Mesendoderm (in vitro differentiated cells): Measurements from ENCODE around the gene METRNL.
"Not testable (repeated sequence)": the region's sequence is repeated elsewhere in the genome, so short reads cannot be mapped to it uniquely, and the experiment has no call there.

ENCODE experiments used
- DNase-seq: peaks from one replicate; pipeline ENCODE4 v3.0.0; 2013
- H2AK5ac ChIP-seq: 2 replicates; pipeline ENCODE4 v1.6.1; 2013; ENCODE audit warnings: low read length, inconsistent platforms
- H2BK120ac ChIP-seq: 2 replicates; pipeline ENCODE4 v1.6.1; 2013; ENCODE audit warnings: low read depth, mild to moderate bottlenecking, low read length, moderate library complexity, mixed read lengths
- H2BK15ac ChIP-seq: replicated peaks from 2 replicates; pipeline ENCODE4 v1.6.1; 2013; ENCODE audit warnings: low read depth, mild to moderate bottlenecking, moderate library complexity
- H2BK5ac ChIP-seq: 2 replicates; pipeline ENCODE4 v1.6.1; 2013; ENCODE audit warnings: low read length, inconsistent platforms
- H3K18ac ChIP-seq: 2 replicates; pipeline ENCODE4 v1.6.1; 2013; ENCODE audit warnings: mild to moderate bottlenecking, low read length, mixed read lengths
- H3K23ac ChIP-seq: one replicate; pipeline ENCODE4 v1.6.1; 2013; ENCODE audit warnings: low read length
- H3K27ac ChIP-seq: 2 replicates; pipeline ENCODE4 v1.5.1; 2013; ENCODE audit warnings: low read depth, mild to moderate bottlenecking, inconsistent platforms, low read length, moderate library complexity
- H3K27me3 ChIP-seq: 2 replicates; pipeline ENCODE4 v1.6.1; 2013; ENCODE audit warnings: low read length, control low read depth, mild to moderate bottlenecking, inconsistent platforms; ENCODE audit not compliant: insufficient read depth, poor library complexity
- H3K36me3 ChIP-seq: 2 replicates; pipeline ENCODE4 v1.6.1; 2013; ENCODE audit warnings: low read length, inconsistent platforms; ENCODE audit not compliant: control insufficient read depth, insufficient read depth
- H3K4ac ChIP-seq: one replicate; pipeline ENCODE4 v1.6.1; 2013; ENCODE audit warnings: low read depth, mild to moderate bottlenecking, low read length, moderate library complexity
- H3K4me1 ChIP-seq: 2 replicates; pipeline ENCODE4 v1.6.1; 2013; ENCODE audit warnings: low read depth, low read length, inconsistent platforms; ENCODE audit not compliant: control insufficient read depth
- H3K4me2 ChIP-seq: 2 replicates; pipeline ENCODE4 v1.6.1; 2013; ENCODE audit warnings: low read length
- H3K4me3 ChIP-seq: 2 replicates; pipeline ENCODE4 v1.5.1; 2013; ENCODE audit warnings: mild to moderate bottlenecking, low read length
- H3K56ac ChIP-seq: one replicate; pipeline ENCODE4 v1.6.1; 2013; ENCODE audit warnings: low read length
- H3K79me1 ChIP-seq: 2 replicates; pipeline ENCODE4 v1.6.1; 2013; ENCODE audit warnings: low read length, inconsistent platforms
- H3K79me2 ChIP-seq: 2 replicates; pipeline ENCODE4 v1.6.1; 2013; ENCODE audit warnings: mild to moderate bottlenecking, low read length; ENCODE audit not compliant: control insufficient read depth, insufficient read depth
- H3K9ac ChIP-seq: 2 replicates; pipeline ENCODE4 v1.6.1; 2013; ENCODE audit warnings: low read length, inconsistent platforms
- H4K5ac ChIP-seq: one replicate; pipeline ENCODE4 v1.6.1; 2013; ENCODE audit warnings: low read length
- H4K8ac ChIP-seq: one replicate; pipeline ENCODE4 v1.6.1; 2013; ENCODE audit warnings: low read depth, mild to moderate bottlenecking, control low read depth, low read length, moderate library complexity
- WGBS: extraction: QIAGEN DNeasy Blood & Tissue Kit; methylation state at CpG from one replicate; pipeline ENCODE4 v1.1.7; 2013; ENCODE audit warnings: low lambda C conversion rate, missing lambda C conversion rate; ENCODE audit not compliant: insufficient coverage; ENCODE audit errors: extremely low coverage; 5-methylcytosine and 5-hydroxymethylcytosine counted together

The METRNL gene

DNA sequence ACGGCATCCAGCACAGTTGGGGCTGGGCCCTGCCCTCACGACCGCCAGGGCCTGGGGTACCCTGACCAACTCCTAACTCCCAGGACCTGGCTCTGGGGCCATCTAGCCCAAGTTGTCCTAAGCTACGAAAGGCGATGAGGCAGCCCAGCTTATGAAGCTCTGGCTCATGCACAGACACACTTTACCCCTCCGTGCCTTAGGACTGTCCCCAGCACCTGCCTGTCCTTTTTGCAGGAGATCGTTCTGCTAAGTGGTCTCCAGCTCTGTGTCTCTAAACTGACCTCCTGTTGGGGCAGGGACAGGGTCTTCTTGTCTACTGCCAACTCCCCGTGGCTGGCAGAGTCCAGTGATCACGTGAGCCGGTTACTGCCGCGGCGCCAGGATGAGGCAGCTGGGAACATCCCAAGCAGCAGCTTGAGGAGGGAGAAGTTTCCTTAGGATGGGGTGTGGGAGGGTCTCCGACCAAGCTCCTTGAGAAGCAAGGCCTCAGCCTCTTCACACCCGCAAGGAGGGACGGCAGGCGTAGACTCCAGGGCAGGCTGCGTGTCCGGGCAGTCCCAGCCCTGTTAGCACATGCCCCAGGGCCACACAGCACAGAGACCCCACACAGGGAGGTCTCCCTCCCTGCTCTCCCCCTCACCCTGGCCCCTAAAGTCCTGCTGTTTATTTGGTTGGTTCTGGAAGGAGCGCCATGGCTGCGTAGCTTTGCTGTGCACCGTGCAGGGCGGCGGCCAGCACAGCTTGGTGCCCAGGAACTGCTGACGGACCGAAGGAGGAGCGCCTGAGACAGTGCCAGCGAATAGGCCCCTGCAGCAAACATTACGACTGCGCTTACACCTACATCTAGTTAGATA lies 16.4 kb upstream of the METRNL start:
- no CpG with 5 or more reads among the region's 30 CpGs for WGBS
- no peak for DNase-seq
- Histone ChIP-seq H3K27ac (no peak overlapping the region), H3K4me3 (no peak overlapping the region), H2BK5ac (no peak overlapping the region), H3K18ac (no peak overlapping the region), H4K8ac (no peak overlapping the region), H3K79me1 (no peaks in the 10 kb centered on the region), H3K79me2 (no peaks in the 10 kb centered on the region), H3K56ac (no peak overlapping the region), H2AK5ac (no peak overlapping the region), H4K5ac (no peak overlapping the region), H3K36me3 (no peaks in the 10 kb centered on the region), H2BK15ac (no peak overlapping the region), H2BK120ac (no peak overlapping the region), H3K23ac (no peak overlapping the region), H3K9ac (no peak overlapping the region), H3K4ac (no peak overlapping the region), H3K27me3 (no peaks in the 10 kb centered on the region), H3K4me1 (no peaks in the 10 kb centered on the region), H3K4me2 (no peak overlapping the region)

DNA sequence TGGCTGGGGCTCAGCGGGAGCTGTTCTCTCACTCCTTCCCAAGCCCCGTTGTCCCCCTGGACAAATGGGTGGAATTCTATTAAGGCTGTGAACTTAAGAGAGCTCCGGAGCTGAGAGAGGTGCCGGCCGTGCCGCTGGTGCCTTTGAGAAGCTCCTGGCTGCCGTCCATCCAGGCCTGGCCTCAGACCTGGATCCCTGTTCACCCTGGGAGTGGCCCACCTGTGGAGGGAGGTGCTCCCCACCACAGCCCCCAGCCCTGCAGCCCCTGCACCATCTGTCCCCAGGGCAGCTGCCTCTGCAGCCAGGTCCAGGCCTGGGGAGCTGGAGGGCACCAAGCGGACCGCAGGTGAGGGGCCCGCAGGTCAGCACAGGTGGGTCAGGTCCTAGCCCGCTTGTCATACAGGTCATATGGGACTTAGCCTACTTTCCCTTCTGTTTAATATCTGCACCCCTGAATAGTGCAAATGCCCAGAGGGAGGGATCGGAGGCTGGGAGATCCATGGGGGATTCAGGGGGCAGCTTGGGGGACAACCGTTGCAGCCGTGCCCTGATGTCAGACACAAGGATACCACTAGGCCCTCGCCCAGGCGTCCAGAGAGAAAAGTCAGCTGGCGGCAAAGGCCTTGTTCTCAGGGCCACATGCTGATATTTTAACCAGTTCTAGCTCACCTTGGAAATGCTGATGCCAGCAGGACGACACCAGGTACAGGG lies 15.2 kb upstream of the METRNL start:
- H3K27me3 ChIP-seq, result no peaks in the 10 kb centered on the region
- H2BK15ac ChIP-seq, result no peak overlapping the region
- H4K5ac ChIP-seq, result no peak overlapping the region
- H3K79me2 ChIP-seq, result no peaks in the 10 kb centered on the region
- no peak for DNase-seq
- no peak overlapping the region for H3K56ac ChIP-seq
- H3K18ac ChIP-seq, result no peak overlapping the region
- H3K4me1 ChIP-seq, result no peaks in the 10 kb centered on the region
- no CpG with 5 or more reads among the region's 18 CpGs for WGBS
- no peaks in the 10 kb centered on the region for H3K79me1 ChIP-seq
- no peak overlapping the region for H2BK5ac ChIP-seq
- no peak overlapping the region for H3K9ac ChIP-seq
- no peak overlapping the region for H3K4me3 ChIP-seq
- no peak overlapping the region for H2BK120ac ChIP-seq
- H4K8ac ChIP-seq, result no peak overlapping the region
- H3K23ac ChIP-seq, result no peak overlapping the region
- H3K36me3 ChIP-seq, result no peaks in the 10 kb centered on the region
- H3K4me2 ChIP-seq, result no peak overlapping the region
- no peak overlapping the region for H3K27ac ChIP-seq
- H2AK5ac ChIP-seq, result no peak overlapping the region
- no peak overlapping the region for H3K4ac ChIP-seq

DNA sequence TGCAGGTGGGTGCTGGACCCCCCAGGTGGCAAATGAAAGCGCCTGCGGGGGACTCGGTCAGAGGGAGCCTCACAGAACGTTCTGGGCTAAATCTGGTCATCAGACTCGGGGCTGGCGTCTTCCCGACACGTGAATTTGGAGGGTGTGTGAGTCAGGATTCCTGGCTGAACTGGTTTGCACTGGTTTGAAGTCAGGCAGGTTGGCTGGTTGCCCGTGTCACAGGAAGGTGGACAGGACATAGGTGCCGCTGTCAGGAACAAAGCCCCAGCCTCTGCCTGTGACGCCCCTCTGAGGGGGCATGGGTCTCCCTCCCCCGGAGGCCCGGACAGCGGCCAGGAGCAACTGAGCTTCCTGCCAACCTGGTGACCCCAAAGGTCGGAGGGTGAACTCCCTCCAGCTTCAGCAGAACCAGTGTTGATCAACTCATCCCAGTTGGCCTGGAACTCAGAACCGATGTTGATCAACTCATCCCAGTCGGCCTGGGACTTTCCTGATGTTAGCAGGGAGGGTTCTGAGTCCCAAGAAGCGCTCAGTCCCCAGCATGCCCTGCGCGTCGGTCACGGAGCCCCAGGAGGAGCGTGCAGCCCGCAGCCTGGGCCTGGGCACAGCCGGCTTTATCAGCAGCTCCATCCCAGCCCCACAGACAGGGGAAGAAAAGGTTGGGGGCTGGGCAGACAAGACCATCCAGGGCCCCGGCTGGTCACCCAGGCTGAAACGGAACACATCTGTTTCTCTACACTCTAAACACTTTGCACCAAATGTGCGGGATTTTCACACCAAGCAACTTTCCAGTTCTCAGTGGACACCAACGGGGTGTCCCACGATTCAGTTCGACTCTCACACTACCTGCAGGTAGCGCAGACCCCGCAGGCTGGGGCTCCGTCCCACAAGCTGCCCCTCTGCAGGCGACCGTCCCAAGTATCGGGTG lies 14.4 kb upstream of the METRNL start:
- H4K8ac ChIP-seq, result no peak overlapping the region
- H2BK5ac ChIP-seq, result no peak overlapping the region
- H3K79me2 ChIP-seq, result no peaks in the 10 kb centered on the region
- H3K27me3 ChIP-seq, result no peaks in the 10 kb centered on the region
- H3K79me1 ChIP-seq, result no peaks in the 10 kb centered on the region
- no peak overlapping the region for H3K27ac ChIP-seq
- H3K23ac ChIP-seq, result no peak overlapping the region
- no CpG with 5 or more reads among the region's 37 CpGs for WGBS
- H3K36me3 ChIP-seq, result no peaks in the 10 kb centered on the region
- H2AK5ac ChIP-seq, result no peak overlapping the region
- no peak overlapping the region for H3K9ac ChIP-seq
- no peak overlapping the region for H3K4me2 ChIP-seq
- H2BK15ac ChIP-seq, result no peak overlapping the region
- H3K4me1 ChIP-seq, result no peaks in the 10 kb centered on the region
- no peak overlapping the region for H3K4me3 ChIP-seq
- H3K18ac ChIP-seq, result no peak overlapping the region
- DNase-seq, result no peak
- no peak overlapping the region for H3K4ac ChIP-seq
- no peak overlapping the region for H4K5ac ChIP-seq
- no peak overlapping the region for H2BK120ac ChIP-seq
- H3K56ac ChIP-seq, result no peak overlapping the region

DNA sequence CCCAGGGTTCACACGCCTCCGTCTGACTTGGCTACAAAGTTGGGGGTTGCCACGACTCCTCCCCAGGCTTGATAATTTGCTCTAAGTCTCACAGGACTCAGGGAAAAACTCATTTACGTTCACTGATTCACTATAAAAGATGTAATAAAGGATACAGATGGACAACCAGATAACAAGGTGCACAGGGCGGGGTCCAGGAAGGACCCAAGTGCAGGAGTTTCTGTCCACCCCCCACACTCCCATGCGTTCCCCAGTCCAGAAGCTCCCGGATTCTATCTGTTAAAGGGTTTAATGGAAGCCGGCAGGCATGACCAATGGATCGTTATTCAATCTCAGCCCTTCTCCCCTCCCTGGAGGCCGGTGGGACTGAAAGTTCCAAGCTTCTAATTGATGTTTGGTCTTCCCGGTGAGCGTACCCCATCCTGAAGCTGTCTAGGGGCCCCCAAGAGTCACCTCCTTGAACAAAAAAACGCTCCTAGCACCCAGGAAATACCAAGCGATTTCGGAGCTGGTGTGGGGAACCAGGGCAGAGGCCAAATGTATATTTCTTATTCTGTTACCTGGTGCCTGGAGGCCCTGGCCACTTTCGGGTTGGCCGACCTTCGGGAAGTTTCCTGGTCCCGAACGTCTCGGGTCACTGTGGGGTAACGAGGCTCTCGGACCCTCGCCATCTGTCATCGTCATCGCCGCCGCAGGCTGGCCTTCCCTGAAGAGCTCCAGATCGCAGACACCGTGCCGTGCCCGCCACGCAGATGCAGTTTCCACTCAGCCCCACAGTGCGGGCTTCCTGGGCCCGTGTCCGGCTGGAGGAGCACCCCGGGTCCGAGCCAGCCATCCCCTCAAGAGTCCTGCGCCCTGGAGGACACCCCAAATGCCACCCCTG lies 13.5 kb upstream of the METRNL start:
- no peak overlapping the region for H2AK5ac ChIP-seq
- no peak overlapping the region for H3K4me2 ChIP-seq
- no peaks in the 10 kb centered on the region for H3K27me3 ChIP-seq
- H3K9ac ChIP-seq, result no peak overlapping the region
- no peak overlapping the region for H4K8ac ChIP-seq
- H3K27ac ChIP-seq, result no peak overlapping the region
- H3K18ac ChIP-seq, result no peak overlapping the region
- H2BK15ac ChIP-seq, result no peak overlapping the region
- H3K4ac ChIP-seq, result no peak overlapping the region
- no peak for DNase-seq
- no peak overlapping the region for H4K5ac ChIP-seq
- no CpG with 5 or more reads among the region's 39 CpGs for whole genome bisulfite sequencing
- no peaks in the 10 kb centered on the region for H3K79me2 ChIP-seq
- no peak overlapping the region for H2BK5ac ChIP-seq
- no peak overlapping the region for H3K56ac ChIP-seq
- H3K4me3 ChIP-seq, result no peak overlapping the region
- H3K23ac ChIP-seq, result no peak overlapping the region
- H2BK120ac ChIP-seq, result no peak overlapping the region
- H3K36me3 ChIP-seq, result no peaks in the 10 kb centered on the region
- H3K79me1 ChIP-seq, result no peaks in the 10 kb centered on the region
- H3K4me1 ChIP-seq, result no peaks in the 10 kb centered on the region

- H3K4ac ChIP-seq, H3K27me3 ChIP-seq, H3K79me2 ChIP-seq, H3K23ac ChIP-seq, H2BK5ac ChIP-seq, H4K5ac ChIP-seq, H3K18ac ChIP-seq, H3K4me1 ChIP-seq, H2BK120ac ChIP-seq, H4K8ac ChIP-seq, H3K4me2 ChIP-seq, H3K79me1 ChIP-seq, H3K27ac ChIP-seq, H3K56ac ChIP-seq, DNase-seq, H3K9ac ChIP-seq, H2AK5ac ChIP-seq, H3K4me3 ChIP-seq, H3K36me3 ChIP-seq, H2BK15ac ChIP-seq: not testable (repeated sequence)
- WGBS, result no CpG with 5 or more reads among the region's 19 CpGs
Observed at GRCh38 chr17:83066543-83066890, 12.9 kb upstream of the METRNL start.
